ENCODE data around the gene TRIM34.
A peak's percentile ranks its signal among the peaks of the same experiment; 100 is the strongest.
"Not testable (repeated sequence)": the region's sequence is repeated elsewhere in the genome, so short reads cannot be mapped to it uniquely, and the experiment has no call there.

The TRIM34 gene

GRCh38 chr11:5688482-5688881 is 63.7 kb downstream of the TRIM34 start:
- no peak for DNase-seq (ENCODE audit: low spot score)
- TF ChIP-seq CTCF (IDR thresholded peaks at IDR 0.05; ENCODE audit: extremely low read depth, missing control alignments) = no peak

DNA sequence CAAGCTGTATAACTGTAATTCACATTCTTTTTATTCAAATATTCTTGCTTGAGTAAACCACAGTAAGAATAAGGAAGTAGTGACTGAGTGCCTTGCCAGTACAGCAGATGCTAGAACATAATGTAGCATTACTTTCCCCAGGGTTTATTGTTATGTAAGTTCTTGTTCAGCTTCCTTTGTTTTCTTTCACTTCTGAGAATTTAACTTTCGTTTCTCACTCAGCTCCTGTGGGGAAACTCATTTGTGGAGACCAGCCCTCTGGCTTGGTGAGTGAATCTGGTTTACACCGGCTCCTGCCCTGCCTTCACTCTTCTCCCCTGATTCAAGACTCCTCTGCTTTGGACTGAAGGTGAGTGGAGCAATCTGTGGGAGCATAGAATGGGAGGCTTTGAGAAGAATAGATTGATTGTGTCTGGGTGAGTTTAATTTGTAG is 64.8 kb downstream of the TRIM34 start, which contains the start of gene TRIM22:
Gene TRIM22 (plus strand): TSS at position 240 of the 433 bp plus-strand sequence. CDS start 6,443 bp downstream, outside the sequence.
- no peak for TF ChIP-seq CTCF (IDR thresholded peaks at IDR 0.05; ENCODE audit: extremely low read depth, missing control alignments)
- peak; percentile 68 for DNase-seq (ENCODE audit: low spot score)

DNA sequence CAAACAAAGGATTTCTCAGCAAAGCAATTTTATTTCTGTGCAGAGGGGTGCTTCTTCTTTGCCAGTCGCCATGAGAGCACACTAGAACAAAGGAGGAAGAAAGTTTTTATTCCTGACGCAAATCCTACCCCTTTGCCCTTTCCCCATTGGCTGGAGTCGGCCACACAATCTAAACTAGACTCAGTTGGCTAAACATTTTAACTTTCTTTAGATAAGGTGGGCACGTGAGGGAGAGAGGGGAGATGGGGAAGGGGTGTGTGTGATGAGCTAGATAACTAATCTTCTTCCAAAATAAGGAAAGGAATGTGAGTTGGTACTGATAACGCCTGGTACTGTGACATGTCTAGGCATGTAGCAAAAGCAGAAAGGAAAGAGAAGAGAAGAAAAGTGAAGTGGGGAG is 65.4 kb downstream of the TRIM34 start:
- TF ChIP-seq CTCF (IDR thresholded peaks at IDR 0.05; ENCODE audit: extremely low read depth, missing control alignments) = no peak
- no peak for DNase-seq (ENCODE audit: low spot score)

GRCh38 chr11:5690736-5691135 is 65.9 kb downstream of the TRIM34 start:
- no peak for TF ChIP-seq CTCF (IDR thresholded peaks at IDR 0.05; ENCODE audit: extremely low read depth, missing control alignments)
- DNase-seq (ENCODE audit: low spot score) = no peak

- DNase-seq (ENCODE audit: low spot score) = not testable (repeated sequence)
These were observed 66.6 kb downstream of the TRIM34 start for GRCh38 chr11:5691238-5691963.

DNA sequence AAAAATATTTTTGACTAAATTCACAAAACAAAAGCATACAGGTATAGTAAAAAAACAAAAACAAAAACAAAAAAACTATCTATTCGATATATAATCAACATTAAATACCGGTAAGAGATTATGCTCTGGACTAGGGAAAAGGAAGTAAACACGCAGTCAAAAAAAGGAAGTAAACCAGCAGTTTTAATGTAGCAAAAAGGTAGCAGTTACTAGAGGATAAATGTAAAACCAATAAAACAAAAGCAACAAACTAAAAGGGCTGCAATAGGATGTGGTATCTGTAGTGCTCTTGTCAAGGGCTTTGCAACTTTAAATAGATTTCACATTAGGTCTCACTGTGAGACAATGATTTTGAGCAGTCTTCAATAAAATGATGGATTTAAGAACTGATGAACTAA is 67.2 kb downstream of the TRIM34 start:
- TF ChIP-seq CTCF (IDR thresholded peaks at IDR 0.05; ENCODE audit: extremely low read depth, missing control alignments) = no peak

More for the DNA sequence above, 67.2 kb downstream of the TRIM34 start:
- DNase-seq (ENCODE audit: low spot score) = no peak

Data from GM20000 (cell line).